Measurements from ENCODE around the gene KIDINS220.

The KIDINS220 gene

GRCh38 chr2:8725838-8726237 lies 111.6 kb downstream of the KIDINS220 start:
- Mint-ChIP-seq H3K36me3 (peaks cover 5% of the 10 kb centered on the region), H3K27me3 (no peaks in the 10 kb centered on the region), H3K4me1 (ENCODE audit: low read depth) (no peaks in the 10 kb centered on the region), H3K27ac (no peak overlapping the region), H3K9me3 (ENCODE audit: low read depth) (no peaks in the 10 kb centered on the region), H3K4me3 (no peak overlapping the region)

- Mint-ChIP-seq H3K4me1 (ENCODE audit: low read depth) (no peaks in the 10 kb centered on the region), H3K9me3 (ENCODE audit: low read depth) (no peaks in the 10 kb centered on the region), H3K4me3 (no peak overlapping the region), H3K27me3 (no peaks in the 10 kb centered on the region), H3K27ac (no peak overlapping the region), H3K36me3 (no peaks in the 10 kb centered on the region)
These were observed 114.4 kb downstream of the KIDINS220 start for GRCh38 chr2:8722986-8723385.

- H3K4me3 Mint-ChIP-seq = no peak overlapping the region
- H3K9me3 Mint-ChIP-seq (ENCODE audit: low read depth) = no peaks in the 10 kb centered on the region
- H3K27ac Mint-ChIP-seq = no peak overlapping the region
- H3K4me1 Mint-ChIP-seq (ENCODE audit: low read depth) = no peaks in the 10 kb centered on the region
- H3K36me3 Mint-ChIP-seq = no peaks in the 10 kb centered on the region
- no peaks in the 10 kb centered on the region for H3K27me3 Mint-ChIP-seq
These were observed 116.0 kb downstream of the KIDINS220 start for GRCh38 chr2:8721410-8721809.

- no peak overlapping the region for H3K4me3 Mint-ChIP-seq
- no peaks in the 10 kb centered on the region for H3K4me1 Mint-ChIP-seq (ENCODE audit: low read depth)
- no peak overlapping the region for H3K27ac Mint-ChIP-seq
- H3K9me3 Mint-ChIP-seq (ENCODE audit: low read depth) = peaks cover 2% of the 10 kb centered on the region
- H3K27me3 Mint-ChIP-seq = no peaks in the 10 kb centered on the region
- peaks cover under 1% of the 10 kb centered on the region for H3K36me3 Mint-ChIP-seq
These were observed 116.7 kb downstream of the KIDINS220 start for GRCh38 chr2:8720741-8721140.

DNA sequence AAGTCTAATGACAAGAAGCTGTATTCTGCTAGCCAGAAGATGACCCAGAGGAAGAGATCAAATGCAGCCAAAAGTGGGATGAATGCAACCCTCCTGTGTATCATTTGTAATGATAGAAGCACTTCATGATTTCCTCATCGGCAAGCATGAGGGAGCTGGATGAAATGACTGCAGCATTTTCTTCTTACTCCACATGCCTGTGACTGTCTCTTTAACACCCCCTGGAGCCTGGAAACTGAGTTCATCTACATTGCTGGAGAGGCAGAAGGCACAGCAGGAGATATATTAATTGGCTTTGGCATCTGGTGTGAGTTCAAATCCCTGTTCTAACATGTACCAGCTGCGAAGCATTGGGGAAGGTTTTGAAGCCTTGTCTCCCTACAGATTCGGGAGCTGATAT lies 117.9 kb downstream of the KIDINS220 start:
- Mint-ChIP-seq H3K9me3 (ENCODE audit: low read depth) (peaks cover 3% of the 10 kb centered on the region), H3K27ac (no peak overlapping the region), H3K4me3 (no peak overlapping the region), H3K27me3 (no peaks in the 10 kb centered on the region), H3K36me3 (peaks cover 2% of the 10 kb centered on the region), H3K4me1 (ENCODE audit: low read depth) (no peaks in the 10 kb centered on the region)

DNA sequence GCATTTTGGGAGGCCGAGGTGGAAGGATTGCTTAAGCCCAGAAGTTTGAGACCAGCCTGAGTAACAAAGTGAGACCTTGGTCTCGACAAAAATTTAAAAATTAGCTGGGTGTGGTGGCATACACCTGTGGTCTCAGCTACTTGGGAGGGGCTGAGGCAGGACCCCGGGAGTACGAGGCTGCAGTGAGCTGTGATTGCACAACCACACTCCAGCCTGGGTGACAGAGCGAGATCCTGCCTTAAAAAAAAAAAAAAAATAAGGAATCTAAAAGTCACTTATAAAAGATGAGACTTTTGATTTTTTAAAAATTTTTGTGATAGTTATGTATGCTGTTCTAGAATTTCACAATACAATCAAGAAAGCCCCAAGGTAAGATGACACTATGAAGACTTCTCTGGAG lies 122.4 kb downstream of the KIDINS220 start:
- Mint-ChIP-seq H3K27ac (no peak overlapping the region), H3K4me1 (ENCODE audit: low read depth) (no peaks in the 10 kb centered on the region), H3K9me3 (ENCODE audit: low read depth) (peaks cover 3% of the 10 kb centered on the region), H3K36me3 (peaks cover 2% of the 10 kb centered on the region), H3K4me3 (no peak overlapping the region), H3K27me3 (peaks cover 2% of the 10 kb centered on the region)

GRCh38 chr2:8714283-8714682 lies 123.1 kb downstream of the KIDINS220 start:
- peaks cover 2% of the 10 kb centered on the region for H3K36me3 Mint-ChIP-seq
- H3K4me1 Mint-ChIP-seq (ENCODE audit: low read depth) = no peaks in the 10 kb centered on the region
- peaks cover 3% of the 10 kb centered on the region for H3K9me3 Mint-ChIP-seq (ENCODE audit: low read depth)
- H3K27me3 Mint-ChIP-seq = peaks cover 2% of the 10 kb centered on the region
- H3K4me3 Mint-ChIP-seq = no peak overlapping the region
- H3K27ac Mint-ChIP-seq = no peak overlapping the region

DNA sequence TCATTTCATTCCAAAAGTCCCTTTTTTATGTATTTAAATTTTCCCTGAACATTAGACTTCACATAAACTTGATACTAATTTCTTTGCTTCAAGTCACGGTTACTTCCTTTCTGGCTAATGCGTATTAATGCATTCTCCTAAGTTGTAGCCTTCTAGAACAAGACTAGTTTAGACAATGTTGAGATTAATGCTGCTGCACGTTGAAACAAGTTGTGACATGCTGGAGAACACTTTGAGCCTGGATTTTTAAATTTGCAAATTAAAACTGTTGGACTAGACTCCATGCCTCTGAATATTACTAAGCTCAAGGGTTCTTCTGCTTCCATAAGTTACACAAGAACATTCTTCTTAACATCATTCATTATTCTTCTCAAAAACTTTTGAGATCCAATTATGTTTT lies 126.5 kb downstream of the KIDINS220 start:
- H3K27me3 Mint-ChIP-seq = peaks cover 2% of the 10 kb centered on the region
- H3K36me3 Mint-ChIP-seq = peaks cover 5% of the 10 kb centered on the region
- peaks cover 3% of the 10 kb centered on the region for H3K9me3 Mint-ChIP-seq (ENCODE audit: low read depth)
- H3K4me1 Mint-ChIP-seq (ENCODE audit: low read depth) = no peaks in the 10 kb centered on the region
- no peak overlapping the region for H3K27ac Mint-ChIP-seq
- H3K4me3 Mint-ChIP-seq = no peak overlapping the region

DNA sequence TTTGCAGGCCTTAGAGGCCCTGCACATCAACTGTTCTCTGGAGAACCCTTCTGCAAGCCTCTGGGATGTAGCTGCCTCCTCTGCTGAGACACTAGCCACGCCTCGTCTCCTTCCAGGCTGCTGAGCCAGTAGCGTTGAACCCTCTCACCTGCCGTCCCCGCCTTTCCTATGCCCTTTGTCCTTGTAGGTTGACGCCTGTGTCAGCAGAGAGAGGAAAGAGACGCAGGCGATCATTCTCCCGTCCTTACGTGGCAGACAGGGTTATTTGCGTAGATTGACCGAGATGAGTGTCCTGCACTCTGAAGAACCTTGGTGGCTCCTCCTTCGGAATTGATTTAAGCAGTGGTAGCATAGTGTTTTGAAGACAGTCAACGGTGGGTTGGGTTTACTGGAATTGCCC lies 127.8 kb downstream of the KIDINS220 start:
- Mint-ChIP-seq H3K27ac (no peak overlapping the region), H3K36me3 (peaks cover 3% of the 10 kb centered on the region), H3K4me3 (no peak overlapping the region), H3K9me3 (ENCODE audit: low read depth) (no peaks in the 10 kb centered on the region), H3K27me3 (peaks cover 2% of the 10 kb centered on the region), H3K4me1 (ENCODE audit: low read depth) (no peaks in the 10 kb centered on the region)

DNA sequence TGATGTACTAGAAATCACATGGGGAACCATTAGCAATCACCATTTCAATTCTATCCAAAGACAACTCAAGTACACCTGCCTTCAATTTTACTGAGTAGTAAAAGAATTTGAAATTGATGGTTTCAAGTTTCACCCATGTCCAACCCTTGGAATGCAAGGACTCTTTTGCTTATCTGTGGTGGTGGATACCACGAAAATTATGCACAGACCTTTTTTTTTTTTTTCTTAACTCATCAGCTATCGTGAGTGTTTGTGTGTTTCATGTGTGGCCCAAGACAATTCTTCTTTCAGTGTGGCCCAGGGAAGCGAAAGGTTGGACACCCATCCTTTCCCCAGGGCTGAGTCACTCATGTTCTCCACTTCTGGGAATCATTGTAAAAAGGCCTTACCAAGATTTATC lies 132.5 kb downstream of the KIDINS220 start:
- H3K4me3 Mint-ChIP-seq = no peak overlapping the region
- no peaks in the 10 kb centered on the region for H3K9me3 Mint-ChIP-seq (ENCODE audit: low read depth)
- no peak overlapping the region for H3K27ac Mint-ChIP-seq
- peaks cover 3% of the 10 kb centered on the region for H3K36me3 Mint-ChIP-seq
- H3K27me3 Mint-ChIP-seq = no peaks in the 10 kb centered on the region
- no peaks in the 10 kb centered on the region for H3K4me1 Mint-ChIP-seq (ENCODE audit: low read depth)

- H3K36me3 Mint-ChIP-seq = no peaks in the 10 kb centered on the region
- no peaks in the 10 kb centered on the region for H3K27me3 Mint-ChIP-seq
- no peak overlapping the region for H3K4me3 Mint-ChIP-seq
- no peaks in the 10 kb centered on the region for H3K4me1 Mint-ChIP-seq (ENCODE audit: low read depth)
- H3K9me3 Mint-ChIP-seq (ENCODE audit: low read depth) = no peaks in the 10 kb centered on the region
- H3K27ac Mint-ChIP-seq = no peak overlapping the region
These were observed 135.6 kb downstream of the KIDINS220 start for GRCh38 chr2:8701681-8702379.

GRCh38 chr2:8699839-8700238 lies 137.6 kb downstream of the KIDINS220 start:
- Mint-ChIP-seq H3K4me3 (no peak overlapping the region), H3K4me1 (ENCODE audit: low read depth) (no peaks in the 10 kb centered on the region), H3K9me3 (ENCODE audit: low read depth) (no peaks in the 10 kb centered on the region), H3K36me3 (no peaks in the 10 kb centered on the region), H3K27me3 (no peaks in the 10 kb centered on the region), H3K27ac (no peak overlapping the region)

DNA sequence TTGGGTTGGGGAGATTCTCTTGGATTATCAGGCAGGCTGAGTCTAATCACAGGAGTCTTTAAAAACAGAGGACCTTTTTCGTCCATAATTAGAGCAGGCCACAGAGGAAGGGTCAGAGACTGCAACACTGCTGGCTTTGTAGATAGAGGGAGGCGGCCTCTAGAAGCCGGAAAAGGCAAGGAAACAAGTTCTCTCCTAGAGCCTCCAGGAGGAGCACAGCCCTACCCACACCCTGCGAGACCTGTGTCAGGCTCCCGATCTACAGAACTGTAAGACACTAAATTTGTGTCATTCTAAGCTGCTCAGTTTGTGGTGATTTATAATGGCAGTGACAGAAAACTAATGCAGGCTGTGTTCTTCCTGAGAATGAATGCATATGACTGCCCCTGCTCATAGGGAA lies 140.2 kb downstream of the KIDINS220 start:
- Mint-ChIP-seq H3K4me3 (no peak overlapping the region), H3K27me3 (peaks cover 6% of the 10 kb centered on the region), H3K36me3 (peaks cover 2% of the 10 kb centered on the region), H3K27ac (no peak overlapping the region), H3K9me3 (ENCODE audit: low read depth) (no peaks in the 10 kb centered on the region), H3K4me1 (ENCODE audit: low read depth) (peaks cover 3% of the 10 kb centered on the region)

- Mint-ChIP-seq H3K36me3 (peaks cover 5% of the 10 kb centered on the region), H3K4me3 (no peak overlapping the region), H3K27me3 (peaks cover 17% of the 10 kb centered on the region), H3K9me3 (ENCODE audit: low read depth) (no peaks in the 10 kb centered on the region), H3K4me1 (ENCODE audit: low read depth) (peaks cover 3% of the 10 kb centered on the region), H3K27ac (no peak overlapping the region)
These were observed 142.7 kb downstream of the KIDINS220 start for GRCh38 chr2:8694737-8695136.

- peaks cover 3% of the 10 kb centered on the region for H3K4me1 Mint-ChIP-seq (ENCODE audit: low read depth)
- H3K9me3 Mint-ChIP-seq (ENCODE audit: low read depth) = no peaks in the 10 kb centered on the region
- H3K27ac Mint-ChIP-seq = no peak overlapping the region
- peaks cover 20% of the 10 kb centered on the region for H3K27me3 Mint-ChIP-seq
- H3K4me3 Mint-ChIP-seq = no peak overlapping the region
- H3K36me3 Mint-ChIP-seq = peaks cover 7% of the 10 kb centered on the region
These were observed 144.1 kb downstream of the KIDINS220 start for GRCh38 chr2:8693157-8693821.

- no peaks in the 10 kb centered on the region for H3K9me3 Mint-ChIP-seq (ENCODE audit: low read depth)
- peaks cover 3% of the 10 kb centered on the region for H3K4me1 Mint-ChIP-seq (ENCODE audit: low read depth)
- no peak overlapping the region for H3K4me3 Mint-ChIP-seq
- H3K27me3 Mint-ChIP-seq = peaks cover 20% of the 10 kb centered on the region
- no peak overlapping the region for H3K27ac Mint-ChIP-seq
- H3K36me3 Mint-ChIP-seq = peaks cover 7% of the 10 kb centered on the region
These were observed 144.6 kb downstream of the KIDINS220 start for GRCh38 chr2:8692783-8693156.
